GM19351 (cell line): ENCODE results near the gene CZIB.
"Not testable (repeated sequence)": the region's sequence is repeated elsewhere in the genome, so short reads cannot be mapped to it uniquely, and the experiment has no call there.

Experiments
- ATAC-seq: cut with Tn5 transposase; IDR thresholded peaks from one replicate; pipeline ENCODE4 v1.9.1; 2021; ENCODE audit warnings: mild to moderate bottlenecking, moderate library complexity; ENCODE audit not compliant: unreplicated experiment

The CZIB gene

DNA sequence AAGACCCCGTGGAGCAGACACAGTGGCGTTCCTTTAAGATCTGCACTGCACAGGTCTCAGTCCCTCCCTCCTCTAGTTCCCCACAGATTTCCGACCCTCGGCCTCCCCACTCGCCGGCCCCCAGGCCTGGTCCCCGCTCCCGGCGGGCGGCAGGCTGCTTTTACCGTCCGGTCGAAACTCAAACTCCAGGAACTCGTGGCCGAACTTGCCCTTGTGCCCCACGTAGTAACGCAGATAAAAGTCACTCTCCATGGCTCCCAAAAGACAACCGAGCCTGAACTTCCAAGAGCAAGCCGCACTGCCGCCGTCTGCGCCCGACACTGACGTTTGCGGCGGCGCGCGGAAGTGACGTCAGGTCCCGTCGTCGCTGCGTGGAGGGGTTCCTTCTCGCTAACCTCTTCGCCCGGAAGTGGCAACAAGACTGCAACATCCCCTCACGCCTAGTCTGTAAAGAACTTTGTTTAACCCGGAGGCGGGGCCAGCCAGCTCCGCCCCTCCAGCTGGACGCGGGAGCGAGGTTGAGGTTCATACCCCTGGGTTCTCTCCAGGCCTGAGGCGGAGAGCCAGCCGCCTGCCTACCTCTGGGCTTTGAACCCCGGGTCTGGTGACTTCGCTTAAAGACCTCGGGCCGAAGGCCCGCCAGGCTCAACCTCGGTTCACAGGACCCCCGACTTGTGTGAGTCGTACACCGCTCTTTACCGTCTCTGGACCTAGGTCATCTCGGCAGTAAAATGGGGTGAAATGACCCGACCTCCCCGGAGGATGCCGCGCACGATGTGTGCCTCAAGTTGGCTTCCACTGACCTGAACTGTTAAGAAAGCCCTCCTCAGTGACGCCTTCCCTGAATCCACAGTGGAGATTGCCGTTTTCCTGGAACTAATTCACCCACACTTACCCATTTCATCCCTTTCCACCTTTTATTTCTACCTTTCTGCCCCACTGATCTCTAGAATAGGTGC is 18.0 kb upstream of the CZIB start, which contains the start of gene MAGOH:
MAGOH (minus strand) TSS at position 322 of the 959 bp plus-strand sequence; CDS start at position 252, 70 bp downstream.
- ATAC-seq, result peak; percentile 98

DNA sequence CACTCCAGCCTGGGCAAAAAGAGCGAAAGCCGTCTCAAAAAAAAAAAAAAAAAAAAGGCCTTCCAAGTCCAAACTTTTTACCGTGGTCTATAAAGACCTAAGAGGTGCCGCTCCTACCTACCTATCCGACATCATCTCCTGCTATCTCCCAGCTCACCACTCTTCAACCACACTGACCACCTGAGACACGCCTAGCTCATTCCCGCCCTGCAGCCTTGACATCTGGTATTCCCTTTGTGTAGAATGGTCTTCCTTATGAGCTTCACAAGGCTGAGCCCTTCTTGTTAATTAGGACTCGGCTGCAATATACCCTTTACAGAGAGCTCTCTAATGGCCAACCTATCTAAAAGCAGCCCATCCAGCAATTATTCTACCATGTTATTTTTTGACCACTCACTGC is 17.2 kb upstream of the CZIB start:
- no peak for ATAC-seq

DNA sequence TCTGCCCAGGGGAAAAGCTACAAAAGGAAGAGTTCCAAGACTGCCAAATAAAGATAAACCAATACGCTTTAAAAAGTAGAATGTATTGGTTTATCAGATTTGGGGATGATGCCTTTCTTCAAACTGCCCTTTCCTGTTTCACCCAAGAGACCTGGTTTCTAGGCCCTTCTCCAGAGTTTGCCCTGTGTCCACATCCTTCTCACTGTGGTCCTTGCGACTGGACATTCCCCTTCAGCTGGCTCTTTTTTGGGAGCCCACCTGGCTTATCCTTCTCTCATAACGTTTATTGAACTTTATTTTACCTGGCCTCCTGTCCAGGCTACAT is 490 bp upstream of the CZIB start:
- ATAC-seq, result no peak

DNA sequence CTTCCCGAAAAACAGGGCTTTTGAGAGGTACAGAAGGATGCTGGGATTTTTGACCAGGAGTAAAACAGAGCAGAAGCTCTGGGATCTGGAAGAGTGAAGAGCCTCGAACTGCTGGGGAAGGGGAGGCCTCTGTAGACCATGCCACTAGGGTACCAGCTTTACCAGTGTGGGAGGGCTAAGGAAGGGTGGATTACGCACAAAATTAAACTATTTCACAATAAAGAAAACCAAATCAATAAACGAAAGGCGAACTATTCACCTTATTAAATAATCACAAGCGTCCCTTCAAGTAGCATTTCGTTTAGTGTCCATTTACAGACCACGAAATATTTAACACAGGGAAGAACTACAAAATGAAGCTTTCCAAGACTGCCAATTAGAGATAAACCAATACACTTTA is 723 bp downstream of the CZIB start:
- ATAC-seq, result no peak

DNA sequence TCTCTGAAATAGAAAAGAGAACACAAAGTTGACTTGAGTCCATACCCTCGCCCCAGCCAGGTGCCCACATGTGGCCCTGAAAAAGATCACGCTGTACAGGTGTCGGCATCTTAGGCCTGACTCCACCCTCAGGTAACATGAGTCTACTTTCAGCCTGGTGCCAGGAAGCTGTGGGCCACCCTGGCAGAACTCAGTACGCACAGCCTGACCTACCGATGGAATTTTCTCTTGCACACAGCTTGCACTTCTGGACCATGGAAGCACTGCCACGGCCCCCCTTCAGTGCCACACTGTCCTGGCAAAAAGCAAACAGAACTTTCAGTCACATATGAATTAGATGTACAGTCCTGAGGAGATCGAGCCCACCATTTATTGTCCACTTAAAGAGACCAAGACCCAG is 2.2 kb downstream of the CZIB start:
- no peak for ATAC-seq

DNA sequence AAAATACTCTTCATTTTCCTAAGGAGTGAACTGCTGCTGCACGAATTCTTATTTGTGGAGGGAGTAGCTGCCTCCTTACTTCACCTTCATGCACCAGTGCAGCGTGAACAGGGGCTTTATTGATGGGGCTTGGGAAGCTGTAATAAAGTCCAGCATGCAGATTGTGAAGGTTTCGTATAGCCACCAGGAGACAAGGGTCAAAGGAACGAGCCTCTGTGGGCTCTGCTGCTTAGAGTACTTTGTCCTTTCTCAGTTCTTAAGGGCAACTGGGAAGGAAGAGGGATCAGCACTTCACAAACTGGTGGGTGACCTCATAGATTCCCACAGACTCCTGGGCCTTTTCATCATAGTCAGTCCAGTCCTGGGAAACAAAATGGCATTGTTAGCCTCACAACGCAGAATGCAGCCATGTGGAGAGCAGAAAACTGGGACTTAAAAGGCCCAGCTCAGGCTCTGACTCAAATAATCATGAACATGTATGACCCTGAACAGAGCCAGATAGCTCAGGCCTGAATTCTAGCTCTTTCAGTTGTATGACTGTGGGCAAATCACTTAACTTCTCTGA is 6.0 kb downstream of the CZIB start:
- ATAC-seq, result no peak

DNA sequence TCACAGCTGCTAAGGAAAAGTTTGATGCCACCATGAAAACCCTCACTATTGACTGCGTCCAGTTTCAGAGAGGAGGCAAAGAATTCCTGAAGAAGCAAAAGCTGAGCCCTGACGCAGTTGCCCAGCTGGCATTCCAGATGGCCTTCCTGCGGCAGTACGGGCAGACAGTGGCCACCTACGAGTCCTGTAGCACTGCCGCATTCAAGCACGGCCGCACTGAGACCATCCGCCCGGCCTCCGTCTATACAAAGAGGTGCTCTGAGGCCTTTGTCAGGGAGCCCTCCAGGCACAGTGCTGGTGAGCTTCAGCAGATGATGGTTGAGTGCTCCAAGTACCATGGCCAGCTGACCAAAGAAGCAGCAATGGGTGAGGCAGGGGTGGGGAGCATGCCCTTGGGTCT is 9.5 kb downstream of the CZIB start:
- ATAC-seq, result no peak

DNA sequence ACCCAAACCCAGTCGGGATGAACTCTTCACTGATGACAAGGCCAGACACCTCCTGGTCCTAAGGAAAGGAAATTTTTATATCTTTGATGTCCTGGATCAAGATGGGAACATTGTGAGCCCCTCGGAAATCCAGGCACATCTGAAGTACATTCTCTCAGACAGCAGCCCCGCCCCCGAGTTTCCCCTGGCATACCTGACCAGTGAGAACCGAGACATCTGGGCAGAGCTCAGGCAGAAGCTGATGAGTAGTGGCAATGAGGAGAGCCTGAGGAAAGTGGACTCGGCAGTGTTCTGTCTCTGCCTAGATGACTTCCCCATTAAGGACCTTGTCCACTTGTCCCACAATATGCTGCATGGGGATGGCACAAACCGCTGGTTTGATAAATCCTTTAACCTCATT is 10.1 kb downstream of the CZIB start:
- ATAC-seq, result no peak

DNA sequence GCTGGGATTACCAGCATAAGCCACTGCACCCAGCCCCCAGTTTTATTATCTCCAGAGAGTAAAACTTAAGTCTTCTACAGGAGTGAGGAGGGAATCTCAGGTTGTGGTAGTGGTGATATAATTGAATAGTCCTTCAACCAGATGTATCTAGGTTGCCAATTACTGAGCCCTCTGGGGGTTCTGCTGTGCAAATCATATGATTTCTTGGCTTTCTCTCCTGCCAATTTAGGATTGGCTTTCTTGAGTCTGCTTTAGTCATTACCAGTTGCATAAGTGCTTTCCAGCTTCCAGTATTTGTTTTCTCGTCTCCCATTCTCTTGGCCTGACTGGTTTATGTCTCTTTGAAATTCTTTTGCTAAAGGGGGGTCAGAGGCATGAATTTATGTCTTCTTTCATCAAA is 12.7 kb downstream of the CZIB start:
- no peak for ATAC-seq

DNA sequence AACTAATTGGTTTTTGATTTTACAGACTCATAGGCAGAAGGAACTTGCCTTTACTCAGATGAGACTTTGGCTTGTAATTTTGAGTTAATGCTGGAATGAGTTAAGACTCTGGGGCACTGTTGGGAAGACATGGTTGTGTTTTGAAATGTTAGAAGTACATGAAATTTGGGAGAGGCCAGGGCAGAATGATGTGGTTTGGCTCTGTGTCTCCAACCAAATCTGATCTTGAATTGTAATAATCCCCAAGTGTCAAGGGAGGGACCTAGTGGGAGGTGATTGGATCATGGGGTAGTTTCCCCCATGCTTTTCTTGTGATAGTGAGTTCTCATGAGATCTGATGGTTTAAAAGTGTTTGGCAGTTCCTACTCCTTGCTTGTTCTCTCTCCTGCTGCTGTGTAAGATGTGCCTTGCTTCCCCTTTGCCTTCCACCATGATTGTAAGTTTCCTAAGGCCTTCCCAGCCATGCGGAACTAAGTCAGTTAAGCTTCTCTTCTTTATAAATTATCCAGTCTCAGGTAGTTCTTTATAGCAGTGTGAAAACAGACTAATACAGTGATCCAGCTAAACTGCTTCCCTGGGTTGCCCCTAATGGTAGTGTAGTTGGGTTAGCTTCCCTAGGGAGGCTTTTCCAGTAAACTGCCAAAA is 13.6 kb downstream of the CZIB start:
- no peak for ATAC-seq

DNA sequence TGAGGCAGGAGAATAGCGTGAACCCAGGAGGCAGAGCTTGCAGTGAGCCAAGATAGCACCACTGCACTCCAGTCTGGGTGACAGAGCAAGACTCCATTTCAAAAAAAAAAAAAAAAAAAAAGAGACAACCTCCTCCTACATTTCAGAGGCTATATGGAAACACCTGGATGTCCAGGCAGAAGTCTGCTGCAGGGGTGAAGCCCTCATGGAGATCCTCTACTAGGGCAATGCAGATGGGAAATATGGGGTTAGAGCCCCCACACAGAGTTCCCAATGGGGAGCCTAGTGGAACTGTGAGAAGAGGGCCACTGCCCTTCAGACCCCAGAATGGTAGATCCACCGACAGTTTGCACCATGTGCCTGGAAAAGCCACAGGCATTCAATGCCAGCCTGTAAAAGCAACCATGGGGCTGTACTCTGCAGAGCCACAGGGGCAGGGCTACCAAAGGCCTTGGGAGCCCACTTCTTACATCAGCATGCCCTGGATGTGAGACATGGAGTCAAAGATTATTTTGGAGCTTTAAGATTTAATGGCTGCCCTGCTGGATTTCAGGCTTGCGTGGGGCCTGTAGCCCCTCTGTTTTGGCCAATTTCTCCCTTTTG is 14.2 kb downstream of the CZIB start:
- not testable (repeated sequence) for ATAC-seq

DNA sequence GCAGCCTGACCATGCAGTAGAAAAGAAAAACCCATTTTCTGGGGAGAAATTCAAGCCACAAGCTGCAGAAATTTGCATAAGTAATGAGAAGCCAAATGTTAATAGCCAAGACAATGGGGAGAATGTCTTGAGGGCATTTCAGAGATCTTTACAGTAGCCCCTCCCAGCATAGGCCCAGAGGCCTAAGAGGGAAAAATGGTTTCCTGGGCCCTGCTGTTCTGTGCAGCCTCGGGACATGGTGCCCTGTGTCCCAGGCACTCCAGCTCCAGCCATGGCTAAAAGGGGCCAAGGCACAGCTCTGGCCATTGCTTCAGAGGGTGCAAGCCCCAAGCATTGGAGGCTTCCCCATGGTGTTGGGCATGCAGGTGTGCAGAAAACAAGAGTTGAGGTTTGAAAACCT is 14.9 kb downstream of the CZIB start:
- not testable (repeated sequence) for ATAC-seq

DNA sequence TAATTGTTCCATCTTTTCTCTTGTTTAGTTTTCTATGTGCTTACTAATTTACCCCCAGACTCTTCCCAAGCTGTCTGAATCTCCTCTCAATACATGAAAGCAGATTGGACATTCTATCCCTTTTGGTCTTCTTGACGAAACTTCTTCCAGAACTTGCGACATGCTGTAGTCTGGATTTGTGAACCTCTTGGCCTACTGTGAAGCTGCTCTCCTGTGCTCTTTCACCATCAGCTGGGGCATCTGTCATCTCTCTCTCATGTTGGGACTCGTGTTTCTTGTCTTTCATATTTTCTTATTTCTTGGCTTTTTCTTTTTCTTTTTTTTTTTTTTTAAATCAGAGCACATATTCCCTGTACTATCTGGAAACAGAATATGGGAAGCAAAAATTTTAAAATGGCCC is 17.0 kb downstream of the CZIB start:
- ATAC-seq, result no peak

DNA sequence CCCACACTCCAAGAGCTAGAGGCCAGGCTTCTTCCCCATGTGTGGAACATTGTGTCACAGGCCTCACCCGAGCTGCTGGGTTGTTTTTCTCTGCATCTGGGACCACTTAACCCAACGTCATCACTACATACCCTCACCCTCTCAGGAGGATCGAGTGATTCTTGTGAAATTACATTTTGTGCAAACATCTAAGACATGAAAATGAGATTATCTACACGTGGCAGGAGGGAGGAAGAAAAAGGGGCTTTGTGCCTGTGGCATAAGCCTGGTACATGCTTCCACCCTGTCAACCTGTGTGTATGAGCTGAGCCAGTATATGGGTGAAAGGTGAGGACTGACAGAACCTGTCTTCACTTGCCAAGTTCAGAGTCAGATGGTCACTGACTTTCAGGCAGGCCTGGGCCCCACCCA is 22.2 kb downstream of the CZIB start:
- no peak for ATAC-seq

DNA sequence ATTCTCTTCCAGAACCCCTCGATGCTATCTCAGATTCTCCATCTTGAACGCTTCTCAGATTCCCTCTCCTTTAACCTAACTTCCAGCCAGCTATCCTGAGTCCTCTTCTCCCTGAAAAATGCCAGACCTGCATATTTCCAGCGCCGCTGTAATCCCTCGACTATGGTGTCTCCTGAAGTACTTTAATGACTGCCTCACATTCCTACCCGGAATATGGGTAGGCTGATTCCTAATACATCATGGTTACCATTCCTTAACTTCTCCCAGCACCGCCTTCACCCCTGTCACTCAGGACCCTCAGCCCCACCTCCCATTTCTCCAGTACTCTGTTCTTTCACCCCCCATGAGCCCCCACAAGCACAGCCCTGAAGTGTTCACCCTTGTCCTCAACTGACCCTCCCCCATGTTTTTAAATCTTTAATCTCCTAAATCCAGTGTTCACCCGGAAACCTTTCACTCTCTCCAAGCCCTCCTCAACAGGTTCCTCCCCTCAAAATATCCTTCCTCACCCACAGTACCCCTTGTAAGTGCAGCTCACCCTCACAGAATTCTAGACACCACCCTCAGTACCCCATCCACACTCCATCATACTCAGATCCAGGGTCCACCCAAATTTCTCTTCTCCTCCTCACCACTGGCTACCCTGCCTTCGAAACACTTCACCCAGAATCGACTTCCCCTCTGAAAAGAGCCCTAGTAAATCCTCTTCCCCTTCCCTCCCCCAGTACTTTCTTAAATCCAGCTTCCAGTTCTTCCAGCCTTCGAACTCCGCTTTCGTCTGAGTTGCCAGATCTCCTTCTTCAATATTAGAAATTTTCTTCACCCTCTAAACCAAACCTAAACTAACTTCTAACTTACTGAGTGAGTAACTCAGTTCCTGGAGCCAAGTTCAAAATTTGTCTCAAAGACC is 22.9 kb downstream of the CZIB start:
- ATAC-seq, result no peak

DNA sequence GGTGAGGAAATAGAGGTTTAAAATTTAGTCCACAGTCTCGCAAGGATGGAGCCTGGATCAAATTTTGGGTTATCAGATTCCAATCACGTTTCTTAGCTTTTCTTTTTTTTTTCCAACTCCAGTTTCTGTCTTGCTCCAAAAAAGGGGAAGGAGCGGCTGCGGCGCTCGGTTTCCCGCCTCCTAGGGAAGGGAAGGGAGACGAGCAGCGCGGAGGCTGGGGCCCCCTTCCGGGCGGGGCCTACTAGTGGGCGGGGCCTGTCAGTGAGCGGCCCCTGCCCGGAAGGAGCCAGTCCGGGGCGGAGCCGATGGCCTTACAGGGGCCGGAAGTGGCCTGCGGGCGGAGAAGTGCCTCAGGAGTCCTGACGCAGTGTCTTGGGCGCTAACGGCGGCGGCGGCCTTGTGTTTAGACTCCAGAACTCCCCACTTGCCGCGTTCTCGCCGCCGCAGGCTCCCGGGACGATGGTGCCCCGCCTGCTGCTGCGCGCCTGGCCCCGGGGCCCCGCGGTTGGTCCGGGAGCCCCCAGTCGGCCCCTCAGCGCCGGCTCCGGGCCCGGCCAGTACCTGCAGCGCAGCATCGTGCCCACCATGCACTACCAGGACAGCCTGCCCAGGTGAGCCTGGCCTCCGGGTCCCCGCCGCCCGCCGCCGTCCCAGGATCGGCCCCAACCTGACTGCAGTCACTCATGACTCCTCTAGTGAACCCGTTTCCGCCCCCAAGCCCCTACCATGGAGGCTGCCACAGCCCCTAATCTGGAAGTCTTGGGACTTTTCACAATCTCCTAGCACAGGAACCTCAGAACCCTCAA is 23.7 kb downstream of the CZIB start, which contains the start of gene CPT2:
CPT2 (plus strand) TSS at position 340 of the 806 bp plus-strand sequence; CDS start at position 460, 120 bp downstream.
- peak; percentile 100 for ATAC-seq

DNA sequence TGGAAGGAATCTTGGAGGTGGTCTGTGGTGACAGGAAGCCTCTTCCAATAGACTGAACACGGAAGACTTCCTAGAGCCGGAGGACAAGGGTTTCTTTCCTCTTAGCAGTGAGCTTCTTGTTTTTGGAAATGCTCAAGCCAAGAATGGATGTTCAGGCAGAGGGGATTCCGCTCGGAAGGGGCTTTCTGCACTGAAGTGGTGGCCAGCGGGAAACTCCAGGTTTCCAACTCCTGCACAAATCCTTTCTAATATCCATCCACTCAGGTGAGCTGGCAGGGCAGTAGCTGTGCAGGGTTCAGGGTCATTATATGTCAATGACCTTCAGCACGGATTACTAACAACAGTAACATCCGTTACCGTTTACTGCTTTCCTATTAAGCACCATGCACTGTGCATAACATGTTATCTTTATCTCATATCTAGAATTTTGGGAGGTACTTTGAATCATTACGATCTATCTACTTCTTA is 24.4 kb downstream of the CZIB start:
- ATAC-seq, result peak; percentile 13

DNA sequence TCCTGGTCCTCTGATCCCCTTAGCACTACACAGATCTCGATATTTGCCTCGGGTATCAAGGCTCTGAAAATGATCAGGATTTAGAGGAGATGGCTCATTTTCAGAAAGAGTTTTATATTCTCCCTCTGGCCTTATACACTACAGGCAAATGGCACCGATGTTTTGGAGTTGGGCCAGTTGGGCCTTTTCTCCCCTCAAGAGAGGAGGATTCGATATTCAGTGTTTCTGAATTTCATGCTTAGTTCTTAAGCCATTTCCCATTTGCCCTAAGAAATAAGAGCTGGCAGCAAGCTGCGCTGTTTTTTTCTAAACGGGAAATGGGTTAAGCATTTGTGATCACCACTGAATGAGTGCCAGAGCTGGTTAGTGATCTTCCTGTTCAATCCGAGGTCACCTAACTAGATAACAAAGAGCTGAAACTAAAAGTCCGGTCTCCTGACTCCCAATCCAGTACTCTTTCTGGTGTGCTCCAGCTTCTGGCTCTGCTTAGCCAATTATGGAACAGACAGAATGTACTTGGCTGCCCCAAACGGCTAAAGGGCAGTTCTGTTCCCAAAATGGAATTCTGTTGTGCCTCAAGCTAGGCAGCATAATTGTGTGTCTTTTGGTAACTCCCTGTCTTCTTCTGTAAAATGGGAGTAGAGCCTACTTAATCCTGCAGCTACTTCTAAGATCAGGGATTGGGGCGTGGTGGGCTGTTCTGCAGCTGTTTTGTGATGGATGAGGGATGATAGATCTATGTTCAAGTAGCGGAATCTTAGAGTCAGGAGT is 25.0 kb downstream of the CZIB start:
- ATAC-seq, result no peak

DNA sequence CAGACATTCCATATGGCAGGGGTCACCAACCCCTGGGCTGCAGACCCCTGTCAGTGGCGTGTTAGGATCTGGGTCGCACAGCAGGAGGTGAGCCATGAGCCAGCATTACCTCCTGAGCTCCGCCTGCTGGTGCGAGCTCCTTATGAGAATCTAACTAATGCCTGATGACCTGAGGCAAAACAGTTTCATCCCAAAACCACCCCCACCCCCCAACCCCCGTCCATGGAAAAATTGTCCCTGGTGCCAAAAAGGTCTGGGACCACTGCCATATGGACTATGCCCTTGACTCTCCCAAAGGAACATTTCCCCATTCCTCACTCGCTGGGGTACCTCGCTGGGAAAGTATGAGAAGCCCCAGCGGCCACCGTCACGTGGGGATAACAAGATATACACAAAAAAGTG is 30.2 kb downstream of the CZIB start:
- ATAC-seq, result no peak
